Measurements from ENCODE around the gene TOP3A. TPM values are rescaled to one million over a fixed set of nuclear protein-coding genes. Genes with fewer than 3 reads are reported as not detected.

Gene TOP3A
- total RNA-seq, 1 donor from 2014 or later, result 21.9 TPM

GRCh38 chr17:18324140-18325050 lies 9.6 kb upstream of the TOP3A start:
- Histone ChIP-seq H3K36me3 (ENCODE audit: control insufficient read depth in 3 of 3, insufficient read depth in 3 of 3, low read length in 3 of 3) (peaks cover 58 to 71% (median 68%) of the 10 kb centered on the region in 3 donors), H3K9ac (ENCODE audit: low read depth in 1 of 3, low read length in 3 of 3) (no peak overlapping the region), H3K4me1 (ENCODE audit: control insufficient read depth in 3 of 3, insufficient read depth in 3 of 3, low read length in 3 of 3) (peaks cover 10 to 15% (median 14%) of the 10 kb centered on the region in 3 donors), H3K27me3 (ENCODE audit: control insufficient read depth in 3 of 3, insufficient read depth in 3 of 3, low read length in 3 of 3) (no peaks in the 10 kb centered on the region), H3K27ac (ENCODE audit: low read depth, low read length) (no peak overlapping the region), H3K4me3 (ENCODE audit: low read length in 3 of 3) (no peak overlapping the region), H3K9me3 (ENCODE audit: control insufficient read depth in 3 of 3, low read length in 3 of 3) (no peaks in the 10 kb centered on the region)

DNA sequence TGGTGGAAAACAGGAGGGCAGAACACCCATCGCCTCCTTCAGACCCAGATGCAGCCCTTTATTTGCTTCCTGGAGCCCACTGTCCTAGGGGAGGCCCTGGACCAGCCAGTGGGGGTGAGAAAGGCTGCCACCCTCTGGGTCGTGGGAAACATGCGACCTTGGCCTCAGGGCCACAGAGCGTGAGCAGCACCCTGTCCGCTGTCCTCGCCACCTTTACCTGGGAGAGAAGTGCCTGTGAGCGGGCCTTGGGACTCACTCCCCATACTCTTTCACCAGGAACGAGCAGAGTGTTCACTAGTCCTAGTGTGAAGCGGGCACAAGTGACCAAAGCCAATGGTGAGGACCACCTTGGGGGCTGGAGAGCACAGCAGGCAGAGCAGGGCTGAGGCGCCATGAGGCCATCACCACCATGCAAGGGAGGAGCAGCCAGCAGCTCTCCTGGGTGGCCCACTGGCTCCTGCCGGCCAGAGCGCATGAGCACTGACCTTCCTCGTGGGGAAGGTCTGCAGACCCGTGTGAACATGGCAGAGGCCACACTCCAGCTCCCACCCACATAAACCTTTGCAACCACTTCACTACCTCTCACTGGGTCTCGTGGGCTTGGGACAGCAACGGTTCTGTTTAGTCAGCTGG lies 8.8 kb upstream of the TOP3A start:
- Histone ChIP-seq H3K4me3 (ENCODE audit: low read length in 3 of 3) (no peak overlapping the region), H3K9ac (ENCODE audit: low read depth in 1 of 3, low read length in 3 of 3) (no peak overlapping the region), H3K27ac (ENCODE audit: low read depth, low read length) (no peak overlapping the region), H3K27me3 (ENCODE audit: control insufficient read depth in 3 of 3, insufficient read depth in 3 of 3, low read length in 3 of 3) (no peaks in the 10 kb centered on the region), H3K9me3 (ENCODE audit: control insufficient read depth in 3 of 3, low read length in 3 of 3) (no peaks in the 10 kb centered on the region), H3K4me1 (ENCODE audit: control insufficient read depth in 3 of 3, insufficient read depth in 3 of 3, low read length in 3 of 3) (peaks cover 18 to 23% (median 22%) of the 10 kb centered on the region in 3 donors), H3K36me3 (ENCODE audit: control insufficient read depth in 3 of 3, insufficient read depth in 3 of 3, low read length in 3 of 3) (peaks cover 52 to 70% (median 68%) of the 10 kb centered on the region in 3 donors)

GRCh38 chr17:18323007-18323406 lies 8.2 kb upstream of the TOP3A start:
- H3K27me3 ChIP-seq (ENCODE audit: control insufficient read depth in 3 of 3, insufficient read depth in 3 of 3, low read length in 3 of 3), result no peaks in the 10 kb centered on the region
- H3K9ac ChIP-seq (ENCODE audit: low read depth in 1 of 3, low read length in 3 of 3), result peak overlapping the region in 1 of 3 donors; percentile 33
- H3K4me3 ChIP-seq (ENCODE audit: low read length in 3 of 3), result no peak overlapping the region
- peaks cover 52 to 67% (median 66%) of the 10 kb centered on the region in 3 donors for H3K36me3 ChIP-seq (ENCODE audit: control insufficient read depth in 3 of 3, insufficient read depth in 3 of 3, low read length in 3 of 3)
- peaks cover 23 to 28% (median 28%) of the 10 kb centered on the region in 3 donors for H3K4me1 ChIP-seq (ENCODE audit: control insufficient read depth in 3 of 3, insufficient read depth in 3 of 3, low read length in 3 of 3)
- no peaks in the 10 kb centered on the region for H3K9me3 ChIP-seq (ENCODE audit: control insufficient read depth in 3 of 3, low read length in 3 of 3)
- H3K27ac ChIP-seq (ENCODE audit: low read depth, low read length), result no peak overlapping the region

DNA sequence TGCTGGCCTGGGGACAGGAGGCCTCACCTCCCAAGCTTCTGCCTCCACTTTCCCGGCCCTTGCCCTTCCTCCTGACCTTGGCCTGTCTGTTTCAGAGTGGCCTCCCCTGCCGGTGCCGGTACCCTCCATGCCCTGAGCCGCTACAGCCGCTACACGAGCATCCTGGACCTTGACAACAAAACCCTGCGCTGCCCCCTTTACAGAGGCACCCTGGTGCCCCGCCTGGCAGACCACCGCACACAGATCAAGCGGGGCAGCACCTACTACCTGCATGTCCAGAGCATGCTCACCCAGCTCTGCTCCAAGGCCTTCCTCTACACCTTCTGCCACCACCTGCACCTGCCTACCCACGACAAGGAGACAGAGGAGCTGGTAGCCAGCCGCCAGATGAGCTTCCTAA lies 7.7 kb upstream of the TOP3A start:
- Histone ChIP-seq H3K9ac (ENCODE audit: low read depth in 1 of 3, low read length in 3 of 3) (no peak overlapping the region), H3K4me3 (ENCODE audit: low read length in 3 of 3) (no peak overlapping the region), H3K27me3 (ENCODE audit: control insufficient read depth in 3 of 3, insufficient read depth in 3 of 3, low read length in 3 of 3) (no peaks in the 10 kb centered on the region), H3K4me1 (ENCODE audit: control insufficient read depth in 3 of 3, insufficient read depth in 3 of 3, low read length in 3 of 3) (peaks cover 28 to 33% (median 33%) of the 10 kb centered on the region in 3 donors), H3K9me3 (ENCODE audit: control insufficient read depth in 3 of 3, low read length in 3 of 3) (no peaks in the 10 kb centered on the region), H3K27ac (ENCODE audit: low read depth, low read length) (no peak overlapping the region), H3K36me3 (ENCODE audit: control insufficient read depth in 3 of 3, insufficient read depth in 3 of 3, low read length in 3 of 3) (peaks cover 55 to 69% (median 69%) of the 10 kb centered on the region in 3 donors)

DNA sequence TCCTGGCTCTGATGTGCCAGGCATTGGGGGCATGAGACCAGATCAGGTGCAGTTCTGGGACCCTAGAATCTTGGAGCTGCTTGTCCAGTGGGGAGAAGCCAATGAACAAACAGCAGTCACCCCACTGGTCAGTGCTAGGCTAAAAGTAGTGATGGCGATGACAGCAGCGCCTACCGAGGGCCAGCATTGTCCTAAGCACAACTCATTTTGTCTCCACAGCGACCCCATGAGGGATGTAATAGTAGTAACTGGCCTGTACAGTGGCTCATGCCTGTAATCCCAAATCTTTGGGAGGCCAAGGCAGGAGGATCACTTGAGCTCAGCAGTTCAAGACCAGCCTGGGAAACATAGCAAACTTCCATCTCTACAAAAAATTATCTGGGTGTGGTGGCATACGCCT lies 6.5 kb upstream of the TOP3A start:
- H3K9ac ChIP-seq (ENCODE audit: low read depth in 1 of 3, low read length in 3 of 3), result peak overlapping the region in 1 of 3 donors; percentile 25
- no peaks in the 10 kb centered on the region for H3K9me3 ChIP-seq (ENCODE audit: control insufficient read depth in 3 of 3, low read length in 3 of 3)
- no peaks in the 10 kb centered on the region for H3K27me3 ChIP-seq (ENCODE audit: control insufficient read depth in 3 of 3, insufficient read depth in 3 of 3, low read length in 3 of 3)
- H3K4me3 ChIP-seq (ENCODE audit: low read length in 3 of 3), result no peak overlapping the region
- H3K27ac ChIP-seq (ENCODE audit: low read depth, low read length), result no peak overlapping the region
- peaks cover 59 to 69% (median 68%) of the 10 kb centered on the region in 3 donors for H3K36me3 ChIP-seq (ENCODE audit: control insufficient read depth in 3 of 3, insufficient read depth in 3 of 3, low read length in 3 of 3)
- H3K4me1 ChIP-seq (ENCODE audit: control insufficient read depth in 3 of 3, insufficient read depth in 3 of 3, low read length in 3 of 3), result peaks cover 40 to 45% (median 45%) of the 10 kb centered on the region in 3 donors

GRCh38 chr17:18320301-18320700 lies 5.5 kb upstream of the TOP3A start:
- no peak overlapping the region for H3K27ac ChIP-seq (ENCODE audit: low read depth, low read length)
- no peaks in the 10 kb centered on the region for H3K9me3 ChIP-seq (ENCODE audit: control insufficient read depth in 3 of 3, low read length in 3 of 3)
- H3K4me3 ChIP-seq (ENCODE audit: low read length in 3 of 3), result no peak overlapping the region
- H3K9ac ChIP-seq (ENCODE audit: low read depth in 1 of 3, low read length in 3 of 3), result peak overlapping the region in 1 of 3 donors; percentile 45
- peaks cover 55 to 64% (median 62%) of the 10 kb centered on the region in 3 donors for H3K36me3 ChIP-seq (ENCODE audit: control insufficient read depth in 3 of 3, insufficient read depth in 3 of 3, low read length in 3 of 3)
- no peaks in the 10 kb centered on the region for H3K27me3 ChIP-seq (ENCODE audit: control insufficient read depth in 3 of 3, insufficient read depth in 3 of 3, low read length in 3 of 3)
- peaks cover 50 to 55% (median 54%) of the 10 kb centered on the region in 3 donors for H3K4me1 ChIP-seq (ENCODE audit: control insufficient read depth in 3 of 3, insufficient read depth in 3 of 3, low read length in 3 of 3)

DNA sequence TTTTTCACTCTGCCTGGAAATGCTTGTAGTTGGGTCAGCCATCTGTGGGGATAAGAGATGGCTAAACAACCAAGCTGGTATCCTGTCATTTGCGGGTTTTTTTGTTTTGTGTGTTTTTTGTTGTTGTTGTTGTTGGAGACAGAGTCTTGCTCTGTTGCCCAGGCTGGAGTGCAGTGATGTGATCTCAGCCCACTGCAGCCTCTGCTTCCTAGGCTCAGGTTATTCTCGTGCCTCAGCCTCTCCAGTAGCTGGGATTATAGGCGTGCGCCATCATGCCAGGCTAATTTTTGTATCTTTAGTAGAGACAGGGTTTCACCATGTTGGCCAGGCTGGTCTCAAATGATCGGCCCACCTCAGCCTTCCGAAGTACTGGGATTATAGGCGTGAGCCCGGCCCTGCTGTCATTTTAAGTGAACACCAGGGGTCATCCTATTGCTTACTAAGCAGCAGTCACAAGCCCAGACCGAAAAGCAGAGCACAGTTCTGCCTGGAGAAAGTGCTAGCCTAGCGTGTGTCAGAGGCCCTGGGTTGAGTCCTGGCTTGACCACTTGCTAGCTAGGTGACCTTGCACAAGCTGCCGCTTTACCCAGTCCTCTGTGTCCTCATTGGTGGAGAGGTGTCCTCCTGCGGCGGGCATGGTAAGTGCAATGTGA lies 4.9 kb upstream of the TOP3A start:
- Histone ChIP-seq H3K27me3 (ENCODE audit: control insufficient read depth in 3 of 3, insufficient read depth in 3 of 3, low read length in 3 of 3) (no peaks in the 10 kb centered on the region), H3K4me3 (ENCODE audit: low read length in 3 of 3) (peak overlapping the region in 1 of 3 donors; percentile 14), H3K27ac (ENCODE audit: low read depth, low read length) (no peak overlapping the region), H3K9me3 (ENCODE audit: control insufficient read depth in 3 of 3, low read length in 3 of 3) (no peaks in the 10 kb centered on the region), H3K36me3 (ENCODE audit: control insufficient read depth in 3 of 3, insufficient read depth in 3 of 3, low read length in 3 of 3) (peaks cover 49 to 58% (median 56%) of the 10 kb centered on the region in 3 donors), H3K4me1 (ENCODE audit: control insufficient read depth in 3 of 3, insufficient read depth in 3 of 3, low read length in 3 of 3) (peaks cover 50 to 55% (median 54%) of the 10 kb centered on the region in 3 donors), H3K9ac (ENCODE audit: low read depth in 1 of 3, low read length in 3 of 3) (peak overlapping the region in 2 of 3 donors; percentile 20 to 45)

- H3K9ac ChIP-seq (ENCODE audit: low read depth in 1 of 3, low read length in 3 of 3), result peak overlapping the region in 2 of 3 donors; percentile 8 to 20
- H3K4me3 ChIP-seq (ENCODE audit: low read length in 3 of 3), result peak overlapping the region in 1 of 3 donors; percentile 14
- H3K27ac ChIP-seq (ENCODE audit: low read depth, low read length), result no peak overlapping the region
- H3K9me3 ChIP-seq (ENCODE audit: control insufficient read depth in 3 of 3, low read length in 3 of 3), result no peaks in the 10 kb centered on the region
- peaks cover 57 to 61% (median 61%) of the 10 kb centered on the region in 3 donors for H3K4me1 ChIP-seq (ENCODE audit: control insufficient read depth in 3 of 3, insufficient read depth in 3 of 3, low read length in 3 of 3)
- H3K36me3 ChIP-seq (ENCODE audit: control insufficient read depth in 3 of 3, insufficient read depth in 3 of 3, low read length in 3 of 3), result peaks cover 44 to 50% (median 48%) of the 10 kb centered on the region in 3 donors
- H3K27me3 ChIP-seq (ENCODE audit: control insufficient read depth in 3 of 3, insufficient read depth in 3 of 3, low read length in 3 of 3), result no peaks in the 10 kb centered on the region
Observed at GRCh38 chr17:18318771-18319450, 4.1 kb upstream of the TOP3A start.

DNA sequence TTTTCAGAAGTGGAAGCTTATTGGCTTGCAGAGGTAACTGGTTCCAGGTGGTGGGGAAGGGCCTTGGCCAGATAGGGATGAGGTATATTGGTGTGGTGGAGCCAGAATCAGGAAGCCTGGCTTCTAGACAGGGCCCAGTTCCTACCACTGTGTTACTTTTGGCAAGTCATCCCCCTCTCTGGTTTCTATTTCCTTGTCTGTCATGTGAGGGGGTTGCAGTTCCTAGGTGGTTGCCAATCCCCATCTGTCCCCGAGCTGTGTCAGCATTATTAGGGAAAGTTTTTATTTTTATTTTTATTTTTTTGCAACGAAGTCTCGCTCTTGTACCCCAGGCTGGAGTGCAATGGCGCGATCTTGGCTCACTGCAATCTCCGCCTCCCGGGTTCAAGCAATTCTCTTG lies 3.3 kb upstream of the TOP3A start:
- Histone ChIP-seq H3K27ac (ENCODE audit: low read depth, low read length) (no peak overlapping the region), H3K4me1 (ENCODE audit: control insufficient read depth in 3 of 3, insufficient read depth in 3 of 3, low read length in 3 of 3) (peaks cover 65 to 69% (median 69%) of the 10 kb centered on the region in 3 donors), H3K4me3 (ENCODE audit: low read length in 3 of 3) (peak overlapping the region; percentile 11 to 38 (median 29)), H3K9me3 (ENCODE audit: control insufficient read depth in 3 of 3, low read length in 3 of 3) (no peaks in the 10 kb centered on the region), H3K36me3 (ENCODE audit: control insufficient read depth in 3 of 3, insufficient read depth in 3 of 3, low read length in 3 of 3) (peaks cover 36 to 42% (median 40%) of the 10 kb centered on the region in 3 donors), H3K27me3 (ENCODE audit: control insufficient read depth in 3 of 3, insufficient read depth in 3 of 3, low read length in 3 of 3) (no peaks in the 10 kb centered on the region), H3K9ac (ENCODE audit: low read depth in 1 of 3, low read length in 3 of 3) (peak overlapping the region in 1 of 3 donors; percentile 72)

Data from skeletal muscle tissue (tissue), 4 donors.